NT2/D1 (cell line): Measurements from ENCODE around the gene LYPD8.
"Not testable (repeated sequence)": the region's sequence is repeated elsewhere in the genome, so short reads cannot be mapped to it uniquely, and the experiment has no call there.

ENCODE experiments used
- SUZ12 ChIP-seq: IDR thresholded peaks from 2 replicates; pipeline ENCODE4 v1.6.1; 2011; ENCODE audit not compliant: insufficient read length, insufficient read depth; ENCODE audit errors: extremely low read depth
- YY1 ChIP-seq: IDR thresholded peaks from 2 replicates; pipeline ENCODE4 v1.6.1; 2011; ENCODE audit not compliant: insufficient read length, insufficient read depth

GRCh38 chr1:248803501-248803900, 47.9 kb upstream of the LYPD8 start:
- TF ChIP-seq YY1, SUZ12: not testable (repeated sequence)
